HEK293T (cell line): Measurements from ENCODE around the gene HTN3.
"Not testable (repeated sequence)": the region's sequence is repeated elsewhere in the genome, so short reads cannot be mapped to it uniquely, and the experiment has no call there.

Experiments
- CTCF ChIA-PET: fragments of 350-600 bp; formaldehyde crosslinking; extraction: SDS; loops from one replicate; lab custom pipeline; 2021; ENCODE audit warnings: antibody characterized with exemption, inconsistent platforms; lab: Yijun Ruan, JAX
- POLR2A ChIA-PET: fragments of 350-600 bp; formaldehyde crosslinking; extraction: SDS; loops from one replicate; lab custom pipeline; 2020; ENCODE audit warnings: antibody characterized with exemption, inconsistent platforms; lab: Yijun Ruan, JAX
- DNase-seq: peaks from one replicate; pipeline ENCODE4 v3.0.0; 2012; ENCODE audit warnings: mixed read lengths; ENCODE audit errors: extremely low spot score
- ARNT ChIP-seq: fragments of 450-650 bp; IDR thresholded peaks from 2 replicates; pipeline ENCODE4 v1.6.1; 2017; ENCODE audit warnings: mild to moderate bottlenecking
- BHLHE40 ChIP-seq: fragments of 450-650 bp; IDR thresholded peaks from 2 replicates; pipeline ENCODE4 v1.6.1; 2016; ENCODE audit warnings: mild to moderate bottlenecking, moderate library complexity, borderline replicate concordance
- CTBP1 ChIP-seq: fragments of 450-650 bp; IDR thresholded peaks from 2 replicates; pipeline ENCODE4 v1.6.1; 2016; ENCODE audit warnings: borderline replicate concordance
- ELF4 ChIP-seq: fragments of 450-650 bp; IDR thresholded peaks from 2 replicates; pipeline ENCODE4 v1.6.1; 2017; ENCODE audit warnings: antibody characterized with exemption
- FOXA1 ChIP-seq: fragments of 450-650 bp; IDR thresholded peaks from 2 replicates; pipeline ENCODE4 v1.6.1; 2016; ENCODE audit warnings: mild to moderate bottlenecking
- FOXK2 ChIP-seq: fragments of 450-650 bp; IDR thresholded peaks from 2 replicates; pipeline ENCODE4 v1.6.1; 2016; ENCODE audit warnings: mild to moderate bottlenecking
- FOXM1 ChIP-seq: fragments of 450-650 bp; IDR thresholded peaks from 2 replicates; pipeline ENCODE4 v1.6.1; 2017; ENCODE audit warnings: mild to moderate bottlenecking, borderline replicate concordance
- HDGF ChIP-seq: fragments of 450-650 bp; IDR thresholded peaks from 2 replicates; pipeline ENCODE4 v1.6.1; 2017; ENCODE audit warnings: antibody characterized with exemption, borderline replicate concordance
- L3MBTL2 ChIP-seq: fragments of 450-650 bp; conservative IDR thresholded peaks from 2 replicates; pipeline ENCODE4 v1.6.1; 2016; ENCODE audit warnings: mild to moderate bottlenecking
- LEF1 ChIP-seq: fragments of 450-650 bp; IDR thresholded peaks from 2 replicates; pipeline ENCODE4 v1.6.1; 2017; ENCODE audit warnings: mild to moderate bottlenecking, borderline replicate concordance
- NFRKB ChIP-seq: fragments of 450-650 bp; IDR thresholded peaks from 2 replicates; pipeline ENCODE4 v1.6.1; 2016; ENCODE audit warnings: mild to moderate bottlenecking, moderate library complexity
- PKNOX1 ChIP-seq: fragments of 450-650 bp; IDR thresholded peaks from 2 replicates; pipeline ENCODE4 v1.6.1; 2016
- SP1 ChIP-seq: fragments of 450-650 bp; IDR thresholded peaks from 2 replicates; pipeline ENCODE4 v1.6.1; 2017
- SUZ12 ChIP-seq: fragments of 450-650 bp; IDR thresholded peaks from 2 replicates; pipeline ENCODE4 v1.6.1; 2016; ENCODE audit warnings: mild to moderate bottlenecking
- TARDBP ChIP-seq: fragments of 450-650 bp; IDR thresholded peaks from 2 replicates; pipeline ENCODE4 v1.6.1; 2016
- ZNF384 ChIP-seq: fragments of 450-650 bp; IDR thresholded peaks from 2 replicates; pipeline ENCODE4 v1.6.1; 2016

The HTN3 gene

GRCh38 chr4:69999420-69999819 lies 28.8 kb upstream of the HTN3 start:
- no peak for DNase-seq
- TF ChIP-seq FOXM1 (no peak), PKNOX1 (no peak), ELF4 (no peak), LEF1 (no peak), ARNT (no peak)
- POLR2A ChIA-PET: no interaction called here
- CTCF ChIA-PET: no interaction called here

GRCh38 chr4:70000711-70001110 lies 27.5 kb upstream of the HTN3 start:
- no peak for DNase-seq
- ChIA-PET POLR2A (no interaction called here), CTCF (no interaction called here)
- no peak for TF ChIP-seq ARNT
- TF ChIP-seq CTBP1: no peak
- no peak for TF ChIP-seq L3MBTL2
- no peak for TF ChIP-seq FOXM1
- TF ChIP-seq TARDBP: no peak
- no peak for TF ChIP-seq FOXA1

GRCh38 chr4:70002507-70002906 lies 25.8 kb upstream of the HTN3 start:
- TF ChIP-seq SUZ12: no peak
- TF ChIP-seq PKNOX1: no peak
- TF ChIP-seq SP1: no peak
- no peak for TF ChIP-seq BHLHE40
- ChIA-PET POLR2A (no interaction called here), CTCF (no interaction called here)
- DNase-seq: no peak

- ChIA-PET POLR2A (no interaction called here), CTCF (no interaction called here)
- no peak for TF ChIP-seq BHLHE40
- no peak for DNase-seq
Measured at GRCh38 chr4:70008771-70009170, 19.5 kb upstream of the HTN3 start.

GRCh38 chr4:70019006-70019405 lies 9.3 kb upstream of the HTN3 start:
- CTCF ChIA-PET, POLR2A ChIA-PET, DNase-seq: not testable (repeated sequence)

GRCh38 chr4:70023218-70023617 lies 5.0 kb upstream of the HTN3 start:
- CTCF ChIA-PET: no interaction called here
- no peak for TF ChIP-seq HDGF
- TF ChIP-seq FOXA1: no peak
- no peak for TF ChIP-seq SP1
- POLR2A ChIA-PET: no interaction called here
- no peak for DNase-seq

GRCh38 chr4:70027011-70027410 lies 1.2 kb upstream of the HTN3 start:
- ChIA-PET POLR2A (no interaction called here), CTCF (interaction anchor here (0.9 kb wide), 1 partner anchor 30 kb away, joined by 3 read pairs; no protein-coding TSS in a partner anchor)
- no peak for TF ChIP-seq FOXK2
- TF ChIP-seq CTBP1: no peak
- TF ChIP-seq SUZ12: no peak
- no peak for TF ChIP-seq BHLHE40
- TF ChIP-seq HDGF: no peak
- TF ChIP-seq PKNOX1: no peak
- TF ChIP-seq LEF1: no peak
- no peak for TF ChIP-seq ELF4
- no peak for TF ChIP-seq SP1
- no peak for TF ChIP-seq FOXM1
- TF ChIP-seq ZNF384: no peak
- no peak for TF ChIP-seq L3MBTL2
- no peak for TF ChIP-seq TARDBP
- TF ChIP-seq FOXA1: no peak
- TF ChIP-seq NFRKB: no peak
- TF ChIP-seq ARNT: no peak
- DNase-seq: no peak

- POLR2A ChIA-PET, CTCF ChIA-PET, DNase-seq: not testable (repeated sequence)
Measured at GRCh38 chr4:70037559-70037958, 9.3 kb downstream of the HTN3 start.

- DNase-seq, CTCF ChIA-PET, POLR2A ChIA-PET: not testable (repeated sequence)
Measured at GRCh38 chr4:70039928-70040327, 11.7 kb downstream of the HTN3 start.
